ENCODE measurements around the gene PLA2G4C. TPM values are rescaled to one million over a fixed set of nuclear protein-coding genes. Genes with fewer than 3 reads are reported as not detected.

The PLA2G4C gene
- total RNA-seq, 1 donor from 2014 or later: 2.5 TPM

DNA sequence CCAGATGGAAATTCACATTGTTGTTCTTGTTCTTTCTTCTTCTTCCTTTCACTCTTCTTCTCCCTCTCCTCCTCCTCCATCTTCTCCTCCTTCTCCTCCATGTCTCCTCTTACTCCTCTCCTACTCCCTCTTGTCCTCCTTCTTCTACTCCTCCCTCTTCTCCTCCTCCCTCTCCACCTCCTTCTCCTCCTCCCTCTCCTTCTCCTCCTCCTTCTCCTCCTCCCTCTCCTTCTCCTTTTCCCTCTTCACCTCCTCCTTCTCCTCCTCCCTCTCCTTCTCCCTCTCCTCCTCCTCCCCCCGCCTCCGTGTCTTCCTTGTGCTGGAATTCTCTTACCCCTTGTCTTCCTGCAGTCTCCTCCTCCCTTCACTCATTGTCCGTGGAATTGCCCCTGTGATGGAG is 85.1 kb downstream of the PLA2G4C start:
- Mint-ChIP-seq H3K27me3 (ENCODE audit: unreplicated experiment) (peaks cover 6% of the 10 kb centered on the region), H3K4me1 (ENCODE audit: low read depth, unreplicated experiment) (no peaks in the 10 kb centered on the region), H3K9me3 (ENCODE audit: unreplicated experiment) (peaks cover 6% of the 10 kb centered on the region), H3K4me3 (ENCODE audit: unreplicated experiment) (no peak overlapping the region), H3K36me3 (ENCODE audit: unreplicated experiment) (peaks cover 7% of the 10 kb centered on the region), H3K27ac (ENCODE audit: unreplicated experiment) (no peak overlapping the region)
- DNase-seq: no peak
- TF ChIP-seq, protein P1, sequence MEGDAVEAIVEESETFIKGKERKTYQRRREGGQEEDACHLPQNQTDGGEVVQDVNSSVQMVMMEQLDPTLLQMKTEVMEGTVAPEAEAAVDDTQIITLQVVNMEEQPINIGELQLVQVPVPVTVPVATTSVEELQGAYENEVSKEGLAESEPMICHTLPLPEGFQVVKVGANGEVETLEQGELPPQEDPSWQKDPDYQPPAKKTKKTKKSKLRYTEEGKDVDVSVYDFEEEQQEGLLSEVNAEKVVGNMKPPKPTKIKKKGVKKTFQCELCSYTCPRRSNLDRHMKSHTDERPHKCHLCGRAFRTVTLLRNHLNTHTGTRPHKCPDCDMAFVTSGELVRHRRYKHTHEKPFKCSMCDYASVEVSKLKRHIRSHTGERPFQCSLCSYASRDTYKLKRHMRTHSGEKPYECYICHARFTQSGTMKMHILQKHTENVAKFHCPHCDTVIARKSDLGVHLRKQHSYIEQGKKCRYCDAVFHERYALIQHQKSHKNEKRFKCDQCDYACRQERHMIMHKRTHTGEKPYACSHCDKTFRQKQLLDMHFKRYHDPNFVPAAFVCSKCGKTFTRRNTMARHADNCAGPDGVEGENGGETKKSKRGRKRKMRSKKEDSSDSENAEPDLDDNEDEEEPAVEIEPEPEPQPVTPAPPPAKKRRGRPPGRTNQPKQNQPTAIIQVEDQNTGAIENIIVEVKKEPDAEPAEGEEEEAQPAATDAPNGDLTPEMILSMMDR (IDR thresholded peaks at IDR 0.05; ENCODE audit: partially characterized antibody, unreplicated experiment): no peak

GRCh38 chr19:48023518-48023917 is 87.1 kb downstream of the PLA2G4C start:
- peaks cover 6% of the 10 kb centered on the region for H3K9me3 Mint-ChIP-seq (ENCODE audit: unreplicated experiment)
- peaks cover 4% of the 10 kb centered on the region for H3K27me3 Mint-ChIP-seq (ENCODE audit: unreplicated experiment)
- H3K4me3 Mint-ChIP-seq (ENCODE audit: unreplicated experiment): no peak overlapping the region
- DNase-seq: no peak
- TF ChIP-seq, protein P1 (IDR thresholded peaks at IDR 0.05; ENCODE audit: partially characterized antibody, unreplicated experiment): no peak
- H3K27ac Mint-ChIP-seq (ENCODE audit: unreplicated experiment): no peak overlapping the region
- H3K4me1 Mint-ChIP-seq (ENCODE audit: low read depth, unreplicated experiment): no peaks in the 10 kb centered on the region
- peaks cover 7% of the 10 kb centered on the region for H3K36me3 Mint-ChIP-seq (ENCODE audit: unreplicated experiment)

DNA sequence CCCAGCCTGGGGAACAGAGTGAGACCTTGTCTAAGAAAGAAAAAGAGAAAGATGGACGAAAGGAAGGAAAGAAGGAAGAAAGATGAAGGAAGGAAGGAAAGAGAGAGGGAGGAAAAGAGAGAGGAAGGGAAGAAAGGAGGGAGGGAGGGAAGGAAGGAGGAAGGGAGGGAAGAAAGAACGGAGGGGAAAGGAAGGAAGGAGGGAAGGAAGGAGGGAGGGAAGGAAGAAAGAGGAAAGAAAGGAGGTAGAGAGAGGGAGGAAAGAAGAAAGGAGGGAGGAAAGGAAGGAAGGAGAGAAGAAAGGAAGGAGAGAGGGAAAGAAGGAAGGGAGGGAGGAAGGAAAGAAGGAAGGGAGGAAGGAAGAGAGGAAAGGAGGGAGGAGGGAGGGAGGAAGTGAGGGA is 87.6 kb downstream of the PLA2G4C start:
- peaks cover 4% of the 10 kb centered on the region for H3K27me3 Mint-ChIP-seq (ENCODE audit: unreplicated experiment)
- no peaks in the 10 kb centered on the region for H3K4me1 Mint-ChIP-seq (ENCODE audit: low read depth, unreplicated experiment)
- no peak overlapping the region for H3K4me3 Mint-ChIP-seq (ENCODE audit: unreplicated experiment)
- H3K36me3 Mint-ChIP-seq (ENCODE audit: unreplicated experiment): peaks cover 7% of the 10 kb centered on the region
- H3K27ac Mint-ChIP-seq (ENCODE audit: unreplicated experiment): no peak overlapping the region
- H3K9me3 Mint-ChIP-seq (ENCODE audit: unreplicated experiment): peaks cover 6% of the 10 kb centered on the region
- TF ChIP-seq, protein P1 (IDR thresholded peaks at IDR 0.05; ENCODE audit: partially characterized antibody, unreplicated experiment): no peak
- no peak for DNase-seq

DNA sequence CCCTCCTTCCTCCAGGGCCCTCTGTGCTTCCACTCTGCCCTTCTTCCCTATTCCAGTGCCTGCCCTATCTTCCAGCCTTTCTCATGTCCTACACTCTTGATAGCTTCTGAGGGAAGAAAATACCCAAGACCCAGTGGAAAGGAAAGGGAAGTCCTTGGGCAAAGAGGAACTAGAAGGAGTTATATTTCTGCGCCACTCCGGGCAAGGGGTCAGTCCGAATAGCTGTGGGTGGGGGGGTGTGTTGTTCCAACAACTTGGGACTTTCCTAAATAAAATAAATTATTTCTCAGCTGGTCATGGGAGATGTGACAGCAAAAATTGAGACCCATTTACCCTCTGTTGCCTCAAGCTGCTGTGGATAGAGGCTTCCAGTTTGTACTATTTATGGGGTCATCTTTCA is 89.9 kb downstream of the PLA2G4C start:
- TF ChIP-seq, protein P1 (IDR thresholded peaks at IDR 0.05; ENCODE audit: partially characterized antibody, unreplicated experiment): no peak
- Mint-ChIP-seq H3K4me1 (ENCODE audit: low read depth, unreplicated experiment) (no peaks in the 10 kb centered on the region), H3K4me3 (ENCODE audit: unreplicated experiment) (no peak overlapping the region), H3K9me3 (ENCODE audit: unreplicated experiment) (peaks cover 3% of the 10 kb centered on the region), H3K36me3 (ENCODE audit: unreplicated experiment) (no peaks in the 10 kb centered on the region), H3K27me3 (ENCODE audit: unreplicated experiment) (peaks cover 3% of the 10 kb centered on the region), H3K27ac (ENCODE audit: unreplicated experiment) (no peak overlapping the region)
- DNase-seq: no peak

GRCh38 chr19:48010932-48011758 is 99.5 kb downstream of the PLA2G4C start:
- Mint-ChIP-seq H3K36me3 (ENCODE audit: unreplicated experiment) (no peaks in the 10 kb centered on the region), H3K4me1 (ENCODE audit: low read depth, unreplicated experiment) (no peaks in the 10 kb centered on the region), H3K9me3 (ENCODE audit: unreplicated experiment) (no peaks in the 10 kb centered on the region), H3K27me3 (ENCODE audit: unreplicated experiment) (peaks cover 2% of the 10 kb centered on the region), H3K4me3 (ENCODE audit: unreplicated experiment) (no peak overlapping the region), H3K27ac (ENCODE audit: unreplicated experiment) (no peak overlapping the region)
- TF ChIP-seq, protein P1 (IDR thresholded peaks at IDR 0.05; ENCODE audit: partially characterized antibody, unreplicated experiment): no peak
- no peak for DNase-seq

All from glutamatergic neuron (in vitro differentiated cells).